GM12864 (cell line): Measurements from ENCODE around the gene APCDD1L.

Source experiments
- DNase-seq: peaks from one replicate; pipeline ENCODE4 v3.0.0-alpha.2; 2011; ENCODE audit warnings: low read depth
- H3K4me3 ChIP-seq: 2 replicates; pipeline ENCODE4 v1.5.1; 2011; ENCODE audit warnings: mild to moderate bottlenecking, low read depth, low read length, control low read depth
- CTCF ChIP-seq: IDR thresholded peaks from 2 replicates; pipeline ENCODE4 v1.5.1; 2011; ENCODE audit warnings: low read depth, mild to moderate bottlenecking, moderate library complexity, low read length, control low read depth, inconsistent platforms; ENCODE audit errors: missing control alignments

Gene APCDD1L

GRCh38 chr20:58478141-58478805 is 36.9 kb downstream of the APCDD1L start:
- no peak for TF ChIP-seq CTCF
- H3K4me3 ChIP-seq = no peak overlapping the region
- no peak for DNase-seq

- no peak overlapping the region for H3K4me3 ChIP-seq
- TF ChIP-seq CTCF = no peak
- no peak for DNase-seq
Measured at GRCh38 chr20:58475466-58475865, 39.7 kb downstream of the APCDD1L start.

GRCh38 chr20:58473453-58474425 is 41.5 kb downstream of the APCDD1L start:
- no peak for TF ChIP-seq CTCF
- DNase-seq = no peak
- H3K4me3 ChIP-seq = no peak overlapping the region

GRCh38 chr20:58472273-58473018 is 42.8 kb downstream of the APCDD1L start:
- no peak for DNase-seq
- no peak for TF ChIP-seq CTCF
- H3K4me3 ChIP-seq = no peak overlapping the region

GRCh38 chr20:58471193-58472164 is 43.7 kb downstream of the APCDD1L start:
- no peak for DNase-seq
- H3K4me3 ChIP-seq = no peak overlapping the region
- no peak for TF ChIP-seq CTCF
